ENCODE measurements around the gene NUP210L. TPM values are rescaled to one million over a fixed set of nuclear protein-coding genes. Genes with fewer than 3 reads are reported as not detected.

NUP210L gene
- total and polyA plus RNA-seq, 9 of the 15 experiments (the other 6 are each of a cell fraction or from before 2014, with no cell fraction given), result 0.01 to 0.04 TPM; not detected in 7

DNA sequence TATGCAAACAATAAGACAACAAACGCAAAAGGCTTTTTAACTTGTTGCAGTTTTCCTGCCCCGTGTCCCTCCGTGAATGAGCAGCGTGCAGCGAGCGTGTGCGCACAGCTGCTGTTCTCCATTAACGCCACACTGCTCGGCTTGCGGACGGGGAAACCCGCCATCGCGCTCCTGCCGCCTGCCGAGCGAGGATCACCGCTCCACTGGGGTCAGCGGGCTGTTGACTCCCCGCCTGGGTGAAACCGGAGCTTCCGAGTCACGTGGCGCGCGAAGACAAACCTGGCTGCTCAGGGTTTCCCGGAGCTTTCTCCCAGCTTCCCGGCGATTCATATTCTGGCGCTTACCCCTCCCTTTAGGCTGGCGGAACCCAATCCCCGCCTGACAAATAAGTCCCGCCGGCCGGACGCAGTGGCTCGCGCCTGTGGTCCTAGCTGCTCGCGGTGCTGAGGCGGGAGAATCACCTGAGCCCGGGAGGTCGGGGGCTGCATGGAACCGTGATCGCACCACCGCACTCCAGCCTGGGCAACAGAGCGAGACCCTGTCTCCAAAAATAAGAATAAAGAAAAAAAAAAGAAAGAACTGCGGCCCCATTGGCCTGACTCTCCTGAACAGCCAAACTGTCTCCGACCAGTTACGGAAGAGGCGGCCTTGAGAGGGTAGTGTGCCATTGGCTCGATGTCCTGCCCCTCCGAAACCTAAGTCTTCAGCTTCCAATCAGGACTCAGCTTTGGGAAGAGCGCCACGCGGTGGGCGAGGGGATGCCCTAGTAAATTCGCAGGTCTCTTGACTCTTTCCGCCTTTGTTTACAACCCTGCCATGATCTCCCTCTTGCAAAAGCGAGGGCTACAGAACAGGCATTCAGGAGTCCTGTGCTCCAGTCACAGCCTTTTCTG, 187.5 kb downstream of the NUP210L start, which contains the start of gene CREB3L4 (continued):
- TF ChIP-seq, protein P1, sequence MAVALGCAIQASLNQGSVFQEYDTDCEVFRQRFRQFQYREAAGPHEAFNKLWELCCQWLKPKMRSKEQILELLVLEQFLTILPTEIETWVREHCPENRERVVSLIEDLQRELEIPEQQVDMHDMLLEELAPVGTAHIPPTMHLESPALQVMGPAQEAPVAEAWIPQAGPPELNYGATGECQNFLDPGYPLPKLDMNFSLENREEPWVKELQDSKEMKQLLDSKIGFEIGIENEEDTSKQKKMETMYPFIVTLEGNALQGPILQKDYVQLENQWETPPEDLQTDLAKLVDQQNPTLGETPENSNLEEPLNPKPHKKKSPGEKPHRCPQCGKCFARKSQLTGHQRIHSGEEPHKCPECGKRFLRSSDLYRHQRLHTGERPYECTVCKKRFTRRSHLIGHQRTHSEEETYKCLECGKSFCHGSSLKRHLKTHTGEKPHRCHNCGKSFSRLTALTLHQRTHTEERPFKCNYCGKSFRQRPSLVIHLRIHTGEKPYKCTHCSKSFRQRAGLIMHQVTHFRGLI (CRISPR knock-in tag; IDR thresholded peaks at IDR 0.05), result no peak
- TF ChIP-seq ZNF274 (IDR thresholded peaks at IDR 0.05; ENCODE audit: borderline replicate concordance, low read depth, low read length) (no peak), L3MBTL2 (IDR thresholded peaks at IDR 0.05) (peak; percentile 96), POLR2A (conservative IDR thresholded peaks at IDR 0.05) (peak; percentile 91), PHF20 (IDR thresholded peaks at IDR 0.05; ENCODE audit: partially characterized antibody) (peak; percentile 71), POLR3G (IDR thresholded peaks at IDR 0.05; ENCODE audit: extremely low read depth, insufficient read length, insufficient replicate concordance) (no peak), CBX2 (IDR thresholded peaks at IDR 0.05; ENCODE audit: insufficient read depth, low read length, poor library complexity, severe bottlenecking) (no peak), HCFC1 (IDR thresholded peaks at IDR 0.05; ENCODE audit: low read depth, low read length) (no peak; the same call in 1 of the 2 replicates), ERF (CRISPR knock-in tag; IDR thresholded peaks at IDR 0.05) (no peak), NCOA1 (IDR thresholded peaks at IDR 0.05; ENCODE audit: low read depth) (no peak), NUFIP1 (IDR thresholded peaks at IDR 0.05; ENCODE audit: partially characterized antibody) (no peak), FOXJ2 (tag; IDR thresholded peaks at IDR 0.05) (peak; percentile 82; the same call in 1 of the 2 replicates), MED1 (CRISPR knock-in tag; IDR thresholded peaks at IDR 0.05; ENCODE audit: borderline replicate concordance) (no peak), SMARCA5 (IDR thresholded peaks at IDR 0.05) (no peak), ZBTB12 (CRISPR knock-in tag; IDR thresholded peaks at IDR 0.05) (no peak), SLC30A9 (CRISPR knock-in tag; IDR thresholded peaks at IDR 0.05) (no peak), CHD4 (IDR thresholded peaks at IDR 0.05; ENCODE audit: insufficient read depth, insufficient replicate concordance, low read depth, low read length, poor library complexity, severe bottlenecking) (no peak), CXXC5 (CRISPR knock-in tag; IDR thresholded peaks at IDR 0.05) (peak; percentile 86), BRF1 (IDR thresholded peaks at IDR 0.05; ENCODE audit: borderline replicate concordance, extremely low read depth, insufficient read length) (no peak)
- TF ChIP-seq, protein P2, sequence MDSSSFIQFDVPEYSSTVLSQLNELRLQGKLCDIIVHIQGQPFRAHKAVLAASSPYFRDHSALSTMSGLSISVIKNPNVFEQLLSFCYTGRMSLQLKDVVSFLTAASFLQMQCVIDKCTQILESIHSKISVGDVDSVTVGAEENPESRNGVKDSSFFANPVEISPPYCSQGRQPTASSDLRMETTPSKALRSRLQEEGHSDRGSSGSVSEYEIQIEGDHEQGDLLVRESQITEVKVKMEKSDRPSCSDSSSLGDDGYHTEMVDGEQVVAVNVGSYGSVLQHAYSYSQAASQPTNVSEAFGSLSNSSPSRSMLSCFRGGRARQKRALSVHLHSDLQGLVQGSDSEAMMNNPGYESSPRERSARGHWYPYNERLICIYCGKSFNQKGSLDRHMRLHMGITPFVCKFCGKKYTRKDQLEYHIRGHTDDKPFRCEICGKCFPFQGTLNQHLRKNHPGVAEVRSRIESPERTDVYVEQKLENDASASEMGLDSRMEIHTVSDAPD (CRISPR knock-in tag; IDR thresholded peaks at IDR 0.05), result no peak
- TF ChIP-seq, protein P3, sequence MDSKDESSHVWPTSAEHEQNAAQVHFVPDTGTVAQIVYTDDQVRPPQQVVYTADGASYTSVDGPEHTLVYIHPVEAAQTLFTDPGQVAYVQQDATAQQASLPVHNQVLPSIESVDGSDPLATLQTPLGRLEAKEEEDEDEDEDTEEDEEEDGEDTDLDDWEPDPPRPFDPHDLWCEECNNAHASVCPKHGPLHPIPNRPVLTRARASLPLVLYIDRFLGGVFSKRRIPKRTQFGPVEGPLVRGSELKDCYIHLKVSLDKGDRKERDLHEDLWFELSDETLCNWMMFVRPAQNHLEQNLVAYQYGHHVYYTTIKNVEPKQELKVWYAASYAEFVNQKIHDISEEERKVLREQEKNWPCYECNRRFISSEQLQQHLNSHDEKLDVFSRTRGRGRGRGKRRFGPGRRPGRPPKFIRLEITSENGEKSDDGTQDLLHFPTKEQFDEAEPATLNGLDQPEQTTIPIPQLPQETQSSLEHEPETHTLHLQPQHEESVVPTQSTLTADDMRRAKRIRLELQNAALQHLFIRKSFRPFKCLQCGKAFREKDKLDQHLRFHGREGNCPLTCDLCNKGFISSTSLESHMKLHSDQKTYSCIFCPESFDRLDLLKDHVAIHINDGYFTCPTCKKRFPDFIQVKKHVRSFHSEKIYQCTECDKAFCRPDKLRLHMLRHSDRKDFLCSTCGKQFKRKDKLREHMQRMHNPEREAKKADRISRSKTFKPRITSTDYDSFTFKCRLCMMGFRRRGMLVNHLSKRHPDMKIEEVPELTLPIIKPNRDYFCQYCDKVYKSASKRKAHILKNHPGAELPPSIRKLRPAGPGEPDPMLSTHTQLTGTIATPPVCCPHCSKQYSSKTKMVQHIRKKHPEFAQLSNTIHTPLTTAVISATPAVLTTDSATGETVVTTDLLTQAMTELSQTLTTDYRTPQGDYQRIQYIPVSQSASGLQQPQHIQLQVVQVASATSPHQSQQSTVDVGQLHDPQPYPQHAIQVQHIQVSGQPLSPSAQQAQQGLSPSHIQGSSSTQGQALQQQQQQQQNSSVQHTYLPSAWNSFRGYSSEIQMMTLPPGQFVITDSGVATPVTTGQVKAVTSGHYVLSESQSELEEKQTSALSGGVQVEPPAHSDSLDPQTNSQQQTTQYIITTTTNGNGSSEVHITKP (IDR thresholded peaks at IDR 0.05; ENCODE audit: partially characterized antibody), result peak; percentile 16

All from K562 (cell line).